K562 (cell line): ENCODE measurements around the gene PKHD1. TPM values are rescaled to one million over a fixed set of nuclear protein-coding genes. Genes with fewer than 3 reads are reported as not detected.

Experiments used
- ATAC-seq: fragments of 200-7000 bp; cut with Tn5 transposase; 3 replicates; pipeline ENCODE4 v1.9.1; 2020; ENCODE audit warnings: moderate library complexity
- BruUV-seq: library from RNA; stranded (reverse); fragments of 400-500 nt; replicated peaks from 2 replicates; lab custom pipeline; 2021; lab: Mats Ljungman, UMichigan
- CTCF ChIA-PET: fragments of 300-600 bp; formaldehyde crosslinking; extraction: SDS; loops from one replicate; lab custom pipeline; 2021; ENCODE audit warnings: low intra/inter-chr PET ratio; lab: Yijun Ruan, JAX
- POLR2A ChIA-PET: fragments of 300-600, 350-650 bp; sonication (Branson Sonifier 250); formaldehyde crosslinking; extraction: SDS; loops from one replicate; lab custom pipeline; 2021; ENCODE audit warnings: antibody characterized with exemption, inconsistent platforms; lab: Yijun Ruan, JAX
- DNase-seq, 4 experiments: peaks; one replicate each; pipeline versions ENCODE4 v3.0.0 to v3.0.0-alpha.2; 2011 to 2018; ENCODE audit warnings: low spot score in 3 of 4, mixed read lengths in 3 of 4; ENCODE audit errors: extremely low read depth in 1 of 4
- FAIRE-seq: peaks from 2 replicates; lab custom pipeline; 2011; peaks lifted over from hg19 to GRCh38; lab: Jason Lieb, UNC
- H2AFZ ChIP-seq: 2 replicates; pipeline ENCODE4 v1.6.0; 2011; ENCODE audit warnings: low read depth, low read length, control low read depth, inconsistent platforms
- H3K27ac ChIP-seq: fragments of 200-600 bp; 3 replicates; pipeline ENCODE4 v1.8.0; 2011; ENCODE audit warnings: low read depth, mild to moderate bottlenecking, control low read depth, inconsistent platforms, low read length, moderate library complexity, mixed read lengths; ENCODE audit errors: extremely low read depth
- H3K27me3 ChIP-seq, 2 experiments: fragments of 300-600 bp in 1 of 2; 2 replicates in 1 of 2; 3 replicates in 1 of 2; pipeline versions ENCODE4 v1.6.0 to v1.8.0; 2011; ENCODE audit warnings: inconsistent platforms in 2 of 2, low read length in 2 of 2, mild to moderate bottlenecking in 1 of 2, mixed read lengths in 1 of 2, moderate library complexity in 1 of 2; ENCODE audit not compliant: control insufficient read depth in 2 of 2, insufficient read depth in 2 of 2
- H3K36me3 ChIP-seq: fragments of 300-600 bp; 3 replicates; pipeline ENCODE4 v1.8.0; 2011; ENCODE audit warnings: mild to moderate bottlenecking, low read length, inconsistent platforms; ENCODE audit not compliant: control insufficient read depth, insufficient read depth
- H3K4me1 ChIP-seq, 2 experiments: fragments of 200-600 bp in 1 of 2; replicated peaks in 1 of 2; 2 replicates in 1 of 2; 3 replicates in 1 of 2; pipeline versions ENCODE4 v1.5.1 to v1.8.0; 2011; ENCODE audit warnings: inconsistent platforms in 2 of 2, low read length in 2 of 2, mild to moderate bottlenecking in 1 of 2, mixed read lengths in 1 of 2, moderate library complexity in 1 of 2; ENCODE audit not compliant: control insufficient read depth in 2 of 2, insufficient read depth in 2 of 2
- H3K4me2 ChIP-seq: 2 replicates; pipeline ENCODE4 v1.6.1; 2011; ENCODE audit warnings: low read length, control low read depth, inconsistent platforms, mixed read lengths; ENCODE audit not compliant: insufficient read depth
- H3K4me3 ChIP-seq: fragments of 200-600 bp; sonication (generic), shearing (Covaris generic); 2 replicates; pipeline ENCODE4 v1.5.1; 2016; ENCODE audit warnings: control low read depth, inconsistent platforms
- H3K79me2 ChIP-seq: fragments of 200-600 bp; 3 replicates; pipeline ENCODE4 v1.8.0; 2011; ENCODE audit warnings: low read length, inconsistent platforms; ENCODE audit not compliant: control insufficient read depth, insufficient read depth
- H3K9ac ChIP-seq, 2 experiments: 2 replicates each; pipeline versions ENCODE4 v1.6.0 to v1.6.1; 2011; ENCODE audit warnings: low read depth in 2 of 2, low read length in 2 of 2, control low read depth in 1 of 2, inconsistent platforms in 1 of 2, mild to moderate bottlenecking in 1 of 2, mixed read lengths in 1 of 2; ENCODE audit not compliant: insufficient read depth in 1 of 2
- H3K9me1 ChIP-seq: one replicate; pipeline ENCODE4 v1.6.0; 2011; ENCODE audit warnings: inconsistent platforms, mild to moderate bottlenecking, low read length, moderate library complexity; ENCODE audit not compliant: control insufficient read depth, insufficient read depth
- H3K9me3 ChIP-seq: replicated peaks from 2 replicates; pipeline ENCODE4 v1.5.1; 2011; ENCODE audit warnings: low read depth, low read length, inconsistent platforms; ENCODE audit not compliant: control insufficient read depth, insufficient read depth
- H4K20me1 ChIP-seq: replicated peaks from 2 replicates; pipeline ENCODE4 v1.6.1; 2011; ENCODE audit warnings: low read length, inconsistent platforms, mixed read lengths; ENCODE audit not compliant: control insufficient read depth, insufficient read depth
- ATF3 ChIP-seq, 2 experiments: fragments of 450-650 bp in 1 of 2; sonication (generic) in 1 of 2; formaldehyde crosslinking in 1 of 2; IDR thresholded peaks in 1 of 2; conservative IDR thresholded peaks in 1 of 2; 2 replicates each; pipeline versions ENCODE4 v1.6.1 to v1.8.1; 2016 to 2023; ENCODE audit warnings: mild to moderate bottlenecking in 2 of 2, moderate library complexity in 2 of 2, inconsistent platforms in 1 of 2, missing genetic modification reagents in 1 of 2
- CTCF ChIP-seq, 3 experiments: IDR thresholded peaks in 2 of 3; conservative IDR thresholded peaks in 1 of 3; 2 replicates each; pipeline ENCODE4 v1.5.1; 2011 to 2012; ENCODE audit warnings: low read length in 3 of 3, mild to moderate bottlenecking in 3 of 3, control low read depth in 2 of 3, improper control_type of control experiment in 1 of 3, inconsistent platforms in 1 of 3, low read depth in 1 of 3, mixed read lengths in 1 of 3, moderate library complexity in 1 of 3; ENCODE audit not compliant: insufficient read depth in 2 of 3
- ELF2 ChIP-seq: fragments of 250-450 bp; sonication (Bioruptor Pico); IDR thresholded peaks from 2 replicates; pipeline ENCODE4 v1.5.0; 2021; ENCODE audit warnings: mild to moderate bottlenecking
- GATA2 ChIP-seq: sonication (generic); formaldehyde crosslinking; IDR thresholded peaks from 2 replicates; pipeline ENCODE4 v1.4.0; 2020; ENCODE audit warnings: mild to moderate bottlenecking, missing genetic modification reagents
- MCM5 ChIP-seq: fragments of 450-650 bp; IDR thresholded peaks from 2 replicates; pipeline ENCODE4 v1.6.1; 2016; ENCODE audit warnings: low read depth
- MTA1 ChIP-seq: fragments of 450-650 bp; IDR thresholded peaks from 2 replicates; pipeline ENCODE4 v1.6.1; 2017; ENCODE audit warnings: borderline replicate concordance
- PCBP2 ChIP-seq: fragments of 200-400 bp; formaldehyde crosslinking; IDR thresholded peaks from 2 replicates; pipeline ENCODE4 v1.6.1; 2018; ENCODE audit warnings: low read length, low read depth, mild to moderate bottlenecking, moderate library complexity; ENCODE audit not compliant: poor library complexity, severe bottlenecking
- PTBP1 ChIP-seq: fragments of 200-400 bp; formaldehyde crosslinking; IDR thresholded peaks from 2 replicates; pipeline ENCODE4 v1.6.1; 2017; ENCODE audit warnings: low read depth, low read length
- SNRNP70 ChIP-seq: fragments of 200-400 bp; formaldehyde crosslinking; optimal IDR thresholded peaks from 2 replicates; pipeline ENCODE3; 2017; ENCODE audit warnings: low read depth, low read length
- STAT5A ChIP-seq: IDR thresholded peaks from 2 replicates; pipeline ENCODE4 v1.6.1; 2012; ENCODE audit warnings: low read length, inconsistent platforms, borderline replicate concordance
- ZNF398 ChIP-seq: fragments of 250-450 bp; sonication (Bioruptor Pico); IDR thresholded peaks from 2 replicates; pipeline ENCODE4 v1.8.0; 2021; ENCODE audit warnings: moderate library complexity, mild to moderate bottlenecking, inconsistent platforms
- ZNF518B ChIP-seq: fragments of 250-450 bp; sonication (Bioruptor Pico); IDR thresholded peaks from 2 replicates; pipeline ENCODE4 v1.5.0; 2021; ENCODE audit warnings: mild to moderate bottlenecking, moderate library complexity
- WGBS: fragments of 100-300 bp; shearing (Covaris generic); methylation state at CpG from one replicate; pipeline ENCODE4 v1.1.6; 2016; ENCODE audit warnings: low coverage, mixed read lengths; ENCODE audit not compliant: insufficient coverage; ENCODE audit errors: missing lambda C conversion rate; 5-methylcytosine and 5-hydroxymethylcytosine counted together
- in situ Hi-C: fragments of 300-500 bp; cut with MboI; formaldehyde crosslinking; loops from 4 replicates; pipeline ENCODE4 v1.15.0; 2018; ENCODE audit warnings: inconsistent platforms, mixed read lengths
- intact Hi-C: fragments of 100-400 bp; cut with micrococcal nuclease; formaldehyde crosslinking; loops from 2 replicates; pipeline ENCODE4 v1.14.2; 2022
- polyA plus RNA-seq, 8 experiments: library from polyadenylated mRNA; depleted of rRNA in 4 of 8; stranded (reverse) in 5 of 8; unstranded in 3 of 8; fragments of >200 nt; fragmentation: Nextera tagmentation in 2 of 8; fragmentation: Illumina TruSeq in 1 of 8; extraction: Ambion mirVana in 2 of 8; extraction: Trizol in 1 of 8; gene quantifications; 2 replicates each; pipeline versions ENCODE4 v1.2.1 to v1.2.3, GENCODE V29; 2011 to 2014; ENCODE audit warnings: inconsistent platforms in 1 of 8, missing spikeins in 1 of 8
- total RNA-seq, 7 experiments: library from RNA; depleted of rRNA in 6 of 7; stranded (reverse); fragments of >200 nt in 6 of 7; fragmentation: Illumina TruSeq in 2 of 7; extraction: Trizol in 2 of 7; gene quantifications; 2 replicates each; pipeline versions ENCODE4 v1.2.1 to v1.2.3, GENCODE V29; 2011 to 2021; ENCODE audit warnings: low replicate concordance in 1 of 7

PKHD1 gene
- total and polyA plus RNA-seq, 9 of the 15 experiments (the other 6 are each of a cell fraction or from before 2014, with no cell fraction given), result 0.01 to 0.04 (median 0.01) TPM; not detected in 6

GRCh38 chr6:51949526-51949925 lies 137.9 kb downstream of the PKHD1 start:
- no TSS peak for BruUV-seq
- ATAC-seq (no peak), DNase-seq (no peak), FAIRE-seq (no peak)
- Histone ChIP-seq H3K4me1 (no peaks in the 10 kb centered on the region), H3K9me1 (no peaks in the 10 kb centered on the region), H3K4me2 (no peak overlapping the region), H3K36me3 (no peaks in the 10 kb centered on the region), H2AFZ (no peak overlapping the region), H3K9me3 (no peaks in the 10 kb centered on the region), H3K4me3 (no peak overlapping the region), H3K9ac (no peak overlapping the region), H3K27ac (no peak overlapping the region), H3K27me3 (no peaks in the 10 kb centered on the region), H3K79me2 (no peaks in the 10 kb centered on the region), H4K20me1 (no peaks in the 10 kb centered on the region)
- ChIA-PET POLR2A (no interaction called here), CTCF (no interaction called here)
- 0% methylated on average over 5 of the region's 5 CpGs for WGBS
- TF ChIP-seq MTA1 (no peak), GATA2 (CRISPR knock-in tag) (no peak), SNRNP70 (no peak), ZNF398 (CRISPR knock-in tag) (no peak), STAT5A (no peak), CTCF (IDR thresholded peaks at IDR 0.05 in 2 of 3, conservative IDR thresholded peaks at IDR 0.05 in 1 of 3; ENCODE audit: insufficient read depth in 2 of 3, low read depth in 1 of 3, low read length in 3 of 3) (no peak), ATF3 (IDR thresholded peaks at IDR 0.05) (no peak), ATF3 (CRISPR knock-in tag; conservative IDR thresholded peaks at IDR 0.05) (no peak), MCM5 (no peak), ELF2 (no peak), PTBP1 (no peak), PCBP2 (no peak), ZNF518B (CRISPR knock-in tag) (no peak)
- in situ Hi-C loops, result no loop called here
- intact Hi-C loops, result no loop called here
